HL-60 (cell line): Measurements from ENCODE around the gene SHC2.
"Not testable (repeated sequence)": the region's sequence is repeated elsewhere in the genome, so short reads cannot be mapped to it uniquely, and the experiment has no call there.

Experiments used
- DNase-seq, 2 experiments: peaks; one replicate each; pipeline ENCODE4 v3.0.0-alpha.2; 2010 to 2020; ENCODE audit warnings: low read depth in 1 of 2, low spot score in 1 of 2
- H3K27ac ChIP-seq: fragments of 250-450 bp; sonication (Bioruptor Pico); replicated peaks from 2 replicates; pipeline ENCODE4 v1.5.1; 2020; ENCODE audit warnings: mild to moderate bottlenecking, moderate library complexity
- H3K27me3 ChIP-seq: fragments of 250-450 bp; sonication (Bioruptor Pico); 2 replicates; pipeline ENCODE4 v1.5.1; 2021; ENCODE audit warnings: mild to moderate bottlenecking, moderate library complexity; ENCODE audit not compliant: insufficient read depth, poor library complexity, severe bottlenecking
- H3K4me3 ChIP-seq: replicated peaks from 2 replicates; pipeline ENCODE4 v1.5.1; 2011; ENCODE audit warnings: mild to moderate bottlenecking, control low read depth, low read length; ENCODE audit not compliant: insufficient read depth
- CTCF ChIP-seq: IDR thresholded peaks from one replicate; pipeline ENCODE4 v1.5.1; 2011; ENCODE audit warnings: low read length, control low read depth, inconsistent platforms; ENCODE audit not compliant: insufficient read depth
- GABPA ChIP-seq: IDR thresholded peaks from 2 replicates; pipeline ENCODE4 v1.6.1; 2012; ENCODE audit warnings: low read depth
- POLR2AphosphoS5 ChIP-seq: IDR thresholded peaks from 2 replicates; pipeline ENCODE4 v1.6.1; 2012; ENCODE audit warnings: low read depth
- REST ChIP-seq: IDR thresholded peaks from 2 replicates; pipeline ENCODE4 v1.6.1; 2012; ENCODE audit warnings: low read depth; ENCODE audit not compliant: insufficient replicate concordance
- SPI1 ChIP-seq: IDR thresholded peaks from 2 replicates; pipeline ENCODE4 v1.6.1; 2012; ENCODE audit warnings: low read depth, mild to moderate bottlenecking, borderline replicate concordance

Gene SHC2

GRCh38 chr19:395467-395866, 65.4 kb downstream of the SHC2 start:
- no peak overlapping the region for H3K4me3 ChIP-seq
- H3K27me3 ChIP-seq = no peaks in the 10 kb centered on the region
- TF ChIP-seq SPI1 (no peak), REST (no peak), POLR2AphosphoS5 (no peak), GABPA (no peak), CTCF (no peak)
- H3K27ac ChIP-seq = no peak overlapping the region
- DNase-seq = no peak

GRCh38 chr19:394857-395256, 66.0 kb downstream of the SHC2 start:
- H3K27ac ChIP-seq, H3K4me3 ChIP-seq, H3K27me3 ChIP-seq, DNase-seq: not testable (repeated sequence)

GRCh38 chr19:393560-393959, 67.3 kb downstream of the SHC2 start:
- not testable (repeated sequence) for H3K27ac ChIP-seq, H3K27me3 ChIP-seq, H3K4me3 ChIP-seq, DNase-seq

GRCh38 chr19:392375-392970, 68.4 kb downstream of the SHC2 start:
- H3K4me3 ChIP-seq = no peak overlapping the region
- no peaks in the 10 kb centered on the region for H3K27me3 ChIP-seq
- no peak for DNase-seq
- H3K27ac ChIP-seq = no peak overlapping the region
- TF ChIP-seq GABPA = no peak
- no peak for TF ChIP-seq SPI1
- no peak for TF ChIP-seq CTCF
- TF ChIP-seq REST = no peak
- no peak for TF ChIP-seq POLR2AphosphoS5

- Histone ChIP-seq H3K4me3 (no peak overlapping the region), H3K27ac (no peak overlapping the region), H3K27me3 (no peaks in the 10 kb centered on the region)
- TF ChIP-seq SPI1 (no peak), POLR2AphosphoS5 (no peak), REST (no peak), GABPA (no peak), CTCF (no peak)
- no peak for DNase-seq
Measured at GRCh38 chr19:391726-392374, 69.0 kb downstream of the SHC2 start.
